ENCODE data around the gene COA4. TPM values are rescaled to one million over a fixed set of nuclear protein-coding genes. Genes with fewer than 3 reads are reported as not detected.

COA4 gene
- total and polyA plus RNA-seq, 10 donors = 42.4 to 88.8 (median 55.3) TPM

GRCh38 chr11:73860202-73860601, 16.4 kb downstream of the COA4 start:
- intact Hi-C loops (cut with DNase I; ENCODE audit: low total_unique reads) = no loop called here
- Histone ChIP-seq H3K4me3 (no peak overlapping the region), H3K27me3 (replicated peaks in 1 of 7) (no peaks in the 10 kb centered on the region), H3K4me1 (no peaks in the 10 kb centered on the region), H3K9me3 (no peaks in the 10 kb centered on the region), H3K36me3 (peaks cover 0 to 61% (median 26%) of the 10 kb centered on the region in 6 donors), H3K27ac (no peak overlapping the region)
- DNase-seq = no peak
- TF ChIP-seq POLR2A (IDR thresholded peaks at IDR 0.05) (no peak), CTCF (IDR thresholded peaks at IDR 0.05 in 8 of 11, conservative IDR thresholded peaks at IDR 0.05 in 3 of 11) (no peak), POLR2AphosphoS5 (IDR thresholded peaks at IDR 0.05) (no peak)
- WGBS, 5 donors = 77 to 86% (median 85%) methylated on average over 2 of the region's 2 CpGs

- Histone ChIP-seq H3K4me1 (no peaks in the 10 kb centered on the region), H3K27me3 (replicated peaks in 1 of 7) (no peaks in the 10 kb centered on the region), H3K9me3 (no peaks in the 10 kb centered on the region), H3K27ac (no peak overlapping the region), H3K36me3 (peaks cover 0 to 59% (median 23%) of the 10 kb centered on the region in 6 donors), H3K4me3 (no peak overlapping the region)
- intact Hi-C loops (cut with DNase I; ENCODE audit: low total_unique reads) = no loop called here
- no peak for TF ChIP-seq POLR2AphosphoS5 (IDR thresholded peaks at IDR 0.05)
- WGBS, 5 donors = 87 to 98% (median 91%) methylated on average over 2 of the region's 2 CpGs
- DNase-seq = no peak
Measured at GRCh38 chr11:73859671-73860070, 17.0 kb downstream of the COA4 start.

- TF ChIP-seq POLR2AphosphoS5 (IDR thresholded peaks at IDR 0.05) (no peak), CTCF (IDR thresholded peaks at IDR 0.05 in 8 of 11, conservative IDR thresholded peaks at IDR 0.05 in 3 of 11) (no peak), POLR2A (IDR thresholded peaks at IDR 0.05) (no peak)
- no peak for DNase-seq
- H3K27ac ChIP-seq = no peak overlapping the region
- no peaks in the 10 kb centered on the region for H3K9me3 ChIP-seq
- no peaks in the 10 kb centered on the region for H3K27me3 ChIP-seq (replicated peaks in 1 of 7)
- WGBS, 5 donors = 91 to 100% (median 95%) methylated on average over 1 of the region's 1 CpG
- H3K4me1 ChIP-seq = no peaks in the 10 kb centered on the region
- no peak overlapping the region for H3K4me3 ChIP-seq
- peaks cover 0 to 33% (median 12%) of the 10 kb centered on the region in 6 donors for H3K36me3 ChIP-seq
- intact Hi-C loops (cut with DNase I; ENCODE audit: low total_unique reads) = no loop called here
Measured at GRCh38 chr11:73856031-73856567, 20.5 kb downstream of the COA4 start.

- intact Hi-C loops (cut with DNase I; ENCODE audit: low total_unique reads) = no loop called here
- TF ChIP-seq POLR2A (IDR thresholded peaks at IDR 0.05) = no peak
- TF ChIP-seq POLR2AphosphoS5 (IDR thresholded peaks at IDR 0.05) = no peak
- TF ChIP-seq CTCF (IDR thresholded peaks at IDR 0.05 in 8 of 11, conservative IDR thresholded peaks at IDR 0.05 in 3 of 11) = no peak
- H3K27me3 ChIP-seq (replicated peaks in 1 of 7) = no peaks in the 10 kb centered on the region
- WGBS, 5 donors = 88 to 100% (median 92%) methylated on average over 1 of the region's 1 CpG
- DNase-seq = no peak
- no peak overlapping the region for H3K4me3 ChIP-seq
- no peaks in the 10 kb centered on the region for H3K9me3 ChIP-seq
- no peaks in the 10 kb centered on the region for H3K4me1 ChIP-seq
- H3K36me3 ChIP-seq = peaks cover 0 to 33% (median 8%) of the 10 kb centered on the region in 6 donors
- no peak overlapping the region for H3K27ac ChIP-seq
Measured at GRCh38 chr11:73854680-73855079, 22.0 kb downstream of the COA4 start.

- Histone ChIP-seq H3K36me3 (peaks cover 0 to 49% (median 10%) of the 10 kb centered on the region in 6 donors), H3K27me3 (replicated peaks in 1 of 7) (no peaks in the 10 kb centered on the region), H3K27ac (no peak overlapping the region), H3K4me1 (no peaks in the 10 kb centered on the region), H3K4me3 (no peak overlapping the region), H3K9me3 (no peaks in the 10 kb centered on the region)
- DNase-seq = no peak
- TF ChIP-seq POLR2A (IDR thresholded peaks at IDR 0.05) (no peak), POLR2AphosphoS5 (IDR thresholded peaks at IDR 0.05) (no peak), CTCF (IDR thresholded peaks at IDR 0.05 in 8 of 11, conservative IDR thresholded peaks at IDR 0.05 in 3 of 11) (no peak)
- 95 to 100% (median 96%) methylated on average over 3 of the region's 3 CpGs for WGBS, 5 donors
- intact Hi-C loops (cut with DNase I; ENCODE audit: low total_unique reads) = no loop called here
Measured at GRCh38 chr11:73852049-73852448, 24.6 kb downstream of the COA4 start.

All from spleen (tissue), 11 donors.